Mucosa of gallbladder (tissue), 1 donor: ENCODE measurements around the gene FRMD5. TPM values are rescaled to one million over a fixed set of nuclear protein-coding genes. Genes with fewer than 3 reads are reported as not detected.

Experiments used
- DNase-seq: peaks from one replicate; pipeline ENCODE4 v3.0.0-alpha.2; 2020; ENCODE audit warnings: low spot score
- total RNA-seq: library from RNA; stranded (reverse); gene quantifications from one replicate; pipeline ENCODE4 v1.2.1, GENCODE V29; 2021
- donor health status: DM: no; HTN: no; CAD: no.

The FRMD5 gene
- total RNA-seq, 1 donor from 2014 or later, result 3.3 TPM

DNA sequence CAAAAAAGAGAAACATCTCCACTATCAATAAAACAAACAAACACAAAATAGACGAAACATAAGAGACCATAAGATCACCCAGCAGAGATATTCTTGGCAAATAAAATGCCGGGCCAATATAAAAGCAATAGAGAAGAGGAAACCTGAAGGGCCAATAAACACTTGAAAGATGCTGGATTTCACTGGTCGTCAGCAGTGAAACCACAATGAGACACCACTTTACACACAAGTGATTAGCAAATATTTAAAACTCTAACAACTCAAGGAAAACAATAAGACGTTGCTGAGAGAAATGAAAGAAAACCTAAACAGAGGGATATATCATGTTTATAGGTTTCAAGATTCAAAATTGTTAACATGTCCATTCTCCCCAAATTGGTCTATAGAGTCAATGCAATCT is 219.7 kb downstream of the FRMD5 start:
- no peak for DNase-seq

GRCh38 chr15:43974852-43975251 is 220.2 kb downstream of the FRMD5 start:
- DNase-seq, result no peak

DNA sequence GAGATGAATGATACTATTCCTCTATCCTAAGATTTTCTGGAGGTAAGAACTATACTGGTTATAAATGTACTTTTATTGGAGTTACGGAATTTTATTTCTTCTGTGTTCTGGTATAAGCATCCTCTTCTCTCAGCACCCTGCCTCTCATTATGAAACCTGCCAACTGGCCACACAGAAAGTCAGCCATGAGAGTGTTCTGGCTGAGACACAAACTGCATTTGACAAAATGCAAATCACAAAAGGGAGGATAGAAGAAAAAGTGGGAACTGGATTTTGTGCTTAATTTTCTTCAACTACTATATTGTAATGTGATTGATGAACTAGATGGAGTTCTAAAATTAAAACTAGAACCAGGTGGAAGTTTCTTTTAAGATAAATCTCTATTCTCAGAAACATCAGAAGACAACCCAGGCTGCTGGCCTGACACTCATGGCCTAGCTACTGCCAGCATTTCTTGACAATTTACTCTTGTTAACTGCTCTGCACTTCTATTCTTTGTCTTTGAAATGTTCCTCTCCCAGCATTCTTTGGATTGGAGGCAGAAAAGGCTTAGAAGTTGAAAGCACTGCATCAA is 225.2 kb downstream of the FRMD5 start:
- DNase-seq, result no peak

DNA sequence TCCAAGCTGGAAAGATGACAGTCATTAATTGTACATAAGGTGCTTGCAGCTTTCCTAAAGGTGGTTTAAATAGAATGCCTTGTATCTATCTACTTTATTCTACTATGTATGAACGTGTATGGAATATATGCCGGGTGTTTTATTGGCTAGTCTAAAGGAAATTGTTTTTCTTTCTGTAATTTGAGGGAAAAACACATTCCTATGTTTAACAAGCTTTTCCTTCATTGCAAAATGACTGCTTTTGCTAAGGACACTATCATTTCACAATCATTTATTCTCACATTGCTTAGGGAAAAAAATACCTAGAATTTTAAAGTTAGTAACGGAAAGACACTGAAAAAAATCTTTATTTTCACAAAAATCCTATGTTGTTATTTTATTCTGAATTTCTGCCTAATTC is 226.5 kb downstream of the FRMD5 start:
- DNase-seq, result no peak

DNA sequence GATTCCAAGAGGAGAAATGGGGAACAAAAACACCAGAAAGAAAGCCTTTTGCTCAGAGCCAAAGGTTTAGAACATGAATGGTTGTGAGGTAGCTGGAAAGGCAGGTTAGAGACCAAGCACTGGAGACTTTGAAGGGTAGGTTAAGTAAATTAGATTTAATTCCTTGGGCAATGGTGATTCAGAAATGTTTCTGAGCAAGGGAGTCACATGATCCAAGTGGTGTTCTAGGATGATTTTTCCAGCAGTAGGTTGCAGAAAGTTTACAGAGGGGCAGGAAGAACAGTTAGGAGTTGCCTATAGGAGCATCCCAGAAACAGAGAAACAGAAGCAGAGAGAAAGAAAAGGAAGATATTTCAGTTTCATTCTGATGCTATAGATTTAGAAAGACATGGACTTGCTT is 228.4 kb downstream of the FRMD5 start:
- DNase-seq, result no peak

DNA sequence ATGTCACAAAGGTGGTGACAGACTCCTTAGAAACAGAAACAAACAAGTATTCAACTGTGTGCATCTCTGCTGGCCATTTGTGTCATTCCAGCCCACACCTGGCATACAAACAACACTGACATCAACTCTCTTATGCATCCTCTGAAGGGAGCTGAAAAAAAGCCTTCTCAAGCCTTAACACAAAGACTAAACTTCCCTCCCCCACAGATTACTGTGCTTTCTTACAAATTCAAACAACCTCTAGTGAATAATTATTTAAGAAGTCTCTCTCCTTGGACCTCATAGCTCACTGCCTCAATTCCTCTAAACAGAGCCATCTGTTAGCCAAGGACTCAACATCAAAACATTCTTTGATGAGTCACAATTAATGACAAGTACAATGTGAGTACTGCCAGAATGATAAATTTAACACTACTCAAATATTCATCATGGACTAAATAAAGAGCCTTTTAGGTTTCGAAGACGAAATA is 236.2 kb downstream of the FRMD5 start:
- DNase-seq, result no peak

GRCh38 chr15:43957724-43958123 is 237.3 kb downstream of the FRMD5 start:
- DNase-seq, result no peak

DNA sequence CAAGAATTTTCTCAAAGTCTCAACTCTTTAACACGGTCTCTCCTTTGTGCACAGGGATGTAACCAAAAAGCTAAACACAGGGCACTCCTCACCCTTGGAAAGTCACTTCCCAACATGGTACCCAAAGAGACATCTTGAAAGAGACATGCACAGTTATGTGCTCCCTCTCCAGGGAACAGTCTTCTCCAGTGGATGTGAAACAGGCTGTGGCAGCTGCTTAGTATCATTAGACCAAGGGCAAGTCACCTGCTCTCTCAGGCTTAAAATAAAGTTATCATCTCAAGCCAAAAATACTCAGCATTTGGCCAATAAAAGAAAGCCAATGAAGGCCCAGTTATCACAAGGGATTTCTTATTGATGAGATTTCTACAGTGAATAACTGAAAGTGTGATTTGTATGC is 239.9 kb downstream of the FRMD5 start:
- DNase-seq, result no peak

GRCh38 chr15:43954181-43954621 is 240.9 kb downstream of the FRMD5 start:
- no peak for DNase-seq

DNA sequence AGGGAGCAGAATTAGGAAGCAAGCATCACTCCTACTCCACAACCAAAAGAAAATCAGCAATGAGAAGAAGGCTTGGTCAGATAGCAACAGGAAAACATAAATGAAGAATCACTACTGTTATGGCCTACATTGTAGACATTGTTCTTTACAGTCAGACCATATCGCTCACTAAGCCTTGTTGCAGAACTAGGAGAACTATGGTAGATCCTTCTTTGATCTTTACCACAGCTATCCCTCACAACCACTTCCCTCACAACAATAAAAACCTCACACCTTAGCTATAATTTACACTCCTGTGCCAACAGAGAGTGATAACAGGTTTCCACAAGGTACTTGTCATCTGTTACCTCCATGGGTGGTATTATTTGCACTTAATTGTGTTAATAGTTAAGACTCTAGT is 241.7 kb downstream of the FRMD5 start:
- DNase-seq, result no peak

GRCh38 chr15:43950531-43950930 is 244.5 kb downstream of the FRMD5 start:
- no peak for DNase-seq

DNA sequence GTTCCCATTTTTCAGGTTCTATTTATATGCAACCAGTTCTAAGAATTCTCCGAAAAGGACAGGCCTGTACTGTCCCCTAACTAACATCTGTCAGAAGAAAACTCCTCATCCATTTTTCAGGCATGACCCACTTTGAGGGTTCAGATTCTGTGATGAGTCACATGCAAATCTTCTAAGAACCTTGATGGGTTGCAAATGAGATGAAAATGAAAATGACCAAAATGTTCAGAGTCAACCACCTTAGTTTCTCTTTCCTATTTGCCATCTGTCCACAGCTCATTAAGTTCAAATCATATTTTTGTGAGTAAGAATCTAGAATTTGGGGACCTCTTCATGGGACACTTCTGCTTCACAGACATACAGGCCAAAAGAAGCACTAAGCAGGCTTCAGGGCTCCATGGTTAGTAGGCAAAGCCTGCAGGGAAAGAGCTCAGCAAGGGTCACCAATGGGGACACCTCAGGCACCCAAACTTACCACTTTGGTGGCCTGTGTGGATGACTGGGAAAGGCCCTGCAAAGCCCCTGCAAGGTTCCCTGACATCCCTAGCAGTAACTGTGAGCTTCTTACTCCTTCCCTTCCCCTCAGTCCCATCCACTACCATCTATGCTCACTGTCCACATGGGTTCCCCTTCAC is 246.3 kb downstream of the FRMD5 start:
- no peak for DNase-seq

- DNase-seq, result no peak
Observed at GRCh38 chr15:43943511-43943910, 251.6 kb downstream of the FRMD5 start.

- no peak for DNase-seq
Observed at GRCh38 chr15:43942194-43942593, 252.9 kb downstream of the FRMD5 start.

DNA sequence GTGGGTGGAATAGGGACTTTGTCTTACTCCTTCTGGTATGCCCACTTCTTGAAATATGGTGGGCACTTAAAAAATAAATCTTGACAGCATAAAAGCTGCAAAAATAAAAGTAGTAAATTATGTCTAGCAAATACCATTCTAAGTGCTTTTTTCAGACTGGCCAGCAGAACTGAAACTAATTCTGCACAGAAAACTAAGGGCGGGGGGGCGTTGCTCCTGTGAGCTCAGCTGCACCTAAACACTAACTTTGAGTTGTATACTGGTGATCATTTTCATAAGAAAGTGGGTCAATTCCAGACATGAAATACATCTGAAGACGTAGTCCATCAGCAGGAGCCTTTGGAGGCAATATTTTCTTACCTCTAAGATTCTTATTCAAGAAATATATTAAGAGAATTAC is 253.5 kb downstream of the FRMD5 start:
- DNase-seq, result no peak

- DNase-seq, result no peak
Observed at GRCh38 chr15:43941071-43941470, 254.0 kb downstream of the FRMD5 start.

DNA sequence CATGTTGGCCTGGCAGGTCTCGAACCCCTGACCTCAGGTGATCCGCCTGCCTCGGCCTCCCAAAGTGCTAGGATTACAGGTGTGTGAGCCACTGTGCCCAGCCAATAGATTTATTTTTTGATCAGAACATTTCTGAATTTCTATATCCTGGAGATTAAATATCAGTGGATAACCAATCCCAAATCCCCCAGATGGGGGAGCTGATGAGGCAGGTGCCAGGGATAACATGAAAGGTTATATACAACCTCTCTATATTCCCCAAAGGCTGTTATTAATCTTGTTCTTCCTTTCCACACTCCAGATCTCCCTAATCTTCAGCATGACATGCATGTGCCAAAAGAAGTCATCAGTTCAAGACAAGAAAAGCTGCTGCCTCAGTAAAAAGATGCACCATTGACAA is 256.0 kb downstream of the FRMD5 start:
- DNase-seq, result no peak

- DNase-seq, result no peak
Observed at GRCh38 chr15:43934480-43934879, 260.6 kb downstream of the FRMD5 start.

GRCh38 chr15:43932907-43933306 is 262.2 kb downstream of the FRMD5 start:
- no peak for DNase-seq

- no peak for DNase-seq
Observed at GRCh38 chr15:43931790-43932435, 263.2 kb downstream of the FRMD5 start.

DNA sequence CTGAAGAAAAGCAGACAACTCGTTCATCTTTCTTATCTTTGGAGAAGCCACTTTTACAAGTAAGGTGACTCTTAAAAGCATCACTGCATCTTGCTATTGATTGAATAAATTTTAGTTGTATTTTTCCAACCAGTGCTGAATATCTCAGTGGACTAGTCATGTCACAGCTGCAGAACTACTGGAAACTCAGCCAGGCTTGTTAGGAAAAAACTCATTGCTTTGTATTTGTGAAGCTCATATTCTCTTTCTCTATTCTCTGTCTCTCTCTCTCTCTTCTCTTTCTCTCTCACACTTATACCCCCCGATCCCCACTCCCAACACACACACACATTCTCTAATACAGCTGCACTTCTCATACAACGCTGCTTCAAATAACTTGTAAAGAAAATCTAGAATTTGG is 264.0 kb downstream of the FRMD5 start:
- no peak for DNase-seq

DNA sequence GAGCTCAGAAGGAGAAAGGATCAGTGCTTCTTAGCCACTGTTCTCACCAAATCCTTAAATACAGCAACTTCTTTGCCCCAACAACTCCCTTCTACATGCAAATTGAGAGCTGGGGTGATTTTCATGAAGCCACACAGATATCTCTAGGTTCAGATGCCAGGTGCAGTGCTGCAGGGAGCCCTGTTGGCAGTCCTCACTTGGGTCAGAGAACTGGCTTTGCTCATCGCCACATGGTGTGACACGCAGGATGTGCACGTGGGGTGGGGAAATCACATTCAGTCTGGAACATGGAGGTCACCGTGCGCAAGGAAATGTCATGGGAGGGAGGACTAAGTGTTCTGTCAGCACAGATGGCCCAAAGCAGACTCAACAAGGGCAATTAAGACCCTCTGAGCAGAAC is 264.5 kb downstream of the FRMD5 start:
- no peak for DNase-seq

DNA sequence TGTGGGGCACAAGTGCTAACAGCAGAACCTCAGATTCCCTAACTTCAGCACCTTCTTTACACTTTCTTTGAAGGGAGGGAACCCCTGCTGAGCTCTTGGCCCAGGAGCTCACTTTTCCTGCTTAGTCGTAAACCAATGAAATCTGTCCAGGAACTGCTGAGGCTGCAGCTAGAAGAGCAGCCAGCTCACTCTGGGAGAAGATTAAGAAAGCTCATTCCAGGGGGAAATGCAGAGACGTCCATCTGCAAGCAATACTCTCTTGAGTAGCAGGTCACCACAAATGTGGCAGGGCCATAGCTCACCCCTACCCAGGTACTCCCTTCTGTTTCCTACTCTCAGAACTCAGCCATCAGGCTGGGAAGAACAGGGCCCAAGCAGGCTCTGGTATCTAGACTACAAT is 265.0 kb downstream of the FRMD5 start:
- no peak for DNase-seq
